HG03442 (cell line): Measurements from ENCODE around the gene CUEDC1.
"Not testable (repeated sequence)": the region's sequence is repeated elsewhere in the genome, so short reads cannot be mapped to it uniquely, and the experiment has no call there.

Experiments used
- ATAC-seq: cut with Tn5 transposase; IDR thresholded peaks from one replicate; pipeline ENCODE4 v1.9.1; 2021; ENCODE audit warnings: mild to moderate bottlenecking, moderate library complexity; ENCODE audit not compliant: unreplicated experiment

The CUEDC1 gene

DNA sequence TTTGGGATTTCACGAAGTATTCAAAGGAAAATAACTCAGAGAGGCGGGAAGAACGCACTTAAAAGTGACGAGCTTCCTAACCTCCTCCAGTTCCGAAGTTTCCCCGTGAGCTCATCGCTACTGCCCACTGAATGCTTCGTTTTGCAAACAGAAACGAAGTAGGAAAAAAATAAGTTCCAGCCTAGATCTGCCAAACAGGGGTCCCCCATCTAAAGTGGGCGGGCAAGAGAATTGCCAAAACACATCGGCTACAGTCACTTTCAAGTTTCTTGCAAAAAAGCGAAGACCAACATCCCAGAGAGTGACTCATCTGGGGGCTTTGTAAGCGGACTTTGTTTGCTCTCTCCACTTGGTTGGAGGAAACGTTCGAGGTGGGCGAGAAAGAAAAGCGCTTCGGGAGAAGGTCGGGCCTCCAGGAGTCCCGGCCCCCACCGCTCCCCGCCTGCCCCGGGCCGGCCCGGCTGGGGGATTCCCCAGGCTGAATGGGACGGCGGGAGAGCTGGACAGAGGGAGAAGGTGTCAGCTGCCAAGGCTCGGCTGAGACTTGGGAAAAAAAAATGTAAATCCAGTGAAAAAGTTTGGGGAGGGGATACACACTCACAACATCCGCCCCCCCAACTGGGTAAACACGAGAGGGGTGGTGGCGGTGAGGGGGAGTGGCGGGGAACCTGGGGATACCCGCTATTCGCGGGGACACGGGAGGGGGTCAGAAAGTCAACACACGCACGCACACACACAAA lies 31.8 kb upstream of the CUEDC1 start:
- peak; percentile 16 for ATAC-seq

DNA sequence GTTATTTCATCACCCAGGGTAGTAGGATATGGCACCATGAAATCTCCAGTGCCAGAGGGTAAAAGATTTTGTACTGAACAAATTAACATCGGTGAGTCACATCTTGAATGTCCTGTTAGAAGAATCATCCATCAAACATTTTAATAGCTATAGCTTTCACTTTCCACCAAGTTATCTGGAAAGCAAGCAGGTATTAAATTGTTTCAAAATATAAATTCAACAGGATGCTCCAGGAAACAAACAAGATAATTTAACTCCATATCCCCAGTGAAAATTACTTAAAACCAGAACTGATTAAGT lies 30.4 kb upstream of the CUEDC1 start:
- ATAC-seq: no peak

DNA sequence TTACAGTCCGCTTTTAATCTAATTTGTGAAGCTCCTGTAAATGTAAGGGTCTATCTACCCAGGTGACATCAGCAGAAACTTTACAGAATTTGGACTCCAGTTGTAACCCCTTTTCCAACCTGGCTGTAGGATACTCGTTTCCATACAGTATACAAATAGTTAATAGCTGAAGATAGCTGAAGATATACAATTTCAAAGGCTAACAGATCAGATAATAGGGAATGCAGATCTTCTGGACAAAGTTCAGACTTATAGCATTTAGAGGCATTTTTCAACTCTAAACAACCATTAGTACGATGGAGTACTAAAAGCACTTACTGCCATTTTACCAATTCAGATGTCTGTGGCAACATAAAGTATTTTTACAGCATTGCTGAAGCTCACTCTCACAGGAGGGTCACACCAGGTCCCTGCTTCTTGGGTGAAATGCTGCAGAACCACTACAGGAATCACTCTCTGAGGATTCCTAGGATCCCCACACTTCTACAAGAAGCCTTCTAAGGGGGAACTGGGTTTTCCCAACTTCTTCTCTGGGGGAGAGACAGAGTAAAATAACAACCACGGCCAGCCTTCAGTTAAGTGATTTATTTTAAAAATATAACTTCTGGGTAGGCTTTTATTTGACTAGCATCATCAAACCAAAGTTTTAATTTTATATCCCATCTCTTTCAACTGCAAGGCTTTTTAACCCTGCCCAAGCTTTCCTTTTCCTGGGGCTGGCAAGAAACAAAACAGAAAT lies 29.9 kb upstream of the CUEDC1 start:
- ATAC-seq: no peak

DNA sequence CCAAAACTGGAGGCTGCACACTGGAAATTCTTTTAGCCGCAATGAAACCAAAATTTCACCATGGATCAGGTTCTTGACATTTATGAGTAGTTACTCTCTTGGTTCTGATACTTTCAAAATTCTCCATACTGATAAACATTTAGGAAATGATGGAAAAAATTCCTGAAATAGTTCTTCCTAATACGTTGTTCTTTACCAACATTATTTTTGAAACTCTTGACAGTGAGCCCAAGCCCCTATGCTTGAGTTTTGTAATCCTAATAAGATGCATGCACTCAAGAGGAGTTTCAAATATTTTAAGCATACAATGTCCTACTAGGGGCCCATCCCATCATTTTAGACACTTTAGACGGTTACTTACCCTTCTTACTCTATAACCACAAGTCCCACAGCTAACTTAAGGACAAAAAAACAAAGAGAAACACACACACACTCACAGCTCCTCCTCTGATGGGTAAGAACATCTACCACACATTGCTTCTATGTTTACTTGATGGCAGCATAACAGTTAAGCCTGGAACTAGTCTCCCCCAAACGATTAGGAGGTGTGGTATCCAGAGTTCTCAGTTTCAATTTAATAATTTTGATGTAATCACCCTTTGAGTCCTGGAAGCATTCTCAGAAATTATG lies 29.2 kb upstream of the CUEDC1 start:
- no peak for ATAC-seq

DNA sequence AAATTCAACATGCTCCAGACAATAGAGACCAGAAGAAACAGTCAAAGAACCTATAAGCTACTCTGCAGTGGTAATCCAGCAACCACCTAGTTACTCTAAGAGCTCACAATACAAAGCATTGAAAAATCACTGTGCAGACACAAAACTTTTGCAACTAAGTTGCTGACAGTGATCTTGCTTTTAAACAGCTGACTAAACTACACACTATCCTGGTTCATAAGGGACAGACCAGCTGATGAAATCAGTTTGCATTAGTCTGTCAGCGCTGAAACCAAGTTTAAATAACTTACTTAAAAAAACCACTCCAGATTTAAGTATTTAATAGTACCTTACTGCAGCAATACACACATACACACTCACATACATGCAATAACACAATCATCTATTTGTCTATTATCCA lies 28.2 kb upstream of the CUEDC1 start:
- ATAC-seq: no peak

DNA sequence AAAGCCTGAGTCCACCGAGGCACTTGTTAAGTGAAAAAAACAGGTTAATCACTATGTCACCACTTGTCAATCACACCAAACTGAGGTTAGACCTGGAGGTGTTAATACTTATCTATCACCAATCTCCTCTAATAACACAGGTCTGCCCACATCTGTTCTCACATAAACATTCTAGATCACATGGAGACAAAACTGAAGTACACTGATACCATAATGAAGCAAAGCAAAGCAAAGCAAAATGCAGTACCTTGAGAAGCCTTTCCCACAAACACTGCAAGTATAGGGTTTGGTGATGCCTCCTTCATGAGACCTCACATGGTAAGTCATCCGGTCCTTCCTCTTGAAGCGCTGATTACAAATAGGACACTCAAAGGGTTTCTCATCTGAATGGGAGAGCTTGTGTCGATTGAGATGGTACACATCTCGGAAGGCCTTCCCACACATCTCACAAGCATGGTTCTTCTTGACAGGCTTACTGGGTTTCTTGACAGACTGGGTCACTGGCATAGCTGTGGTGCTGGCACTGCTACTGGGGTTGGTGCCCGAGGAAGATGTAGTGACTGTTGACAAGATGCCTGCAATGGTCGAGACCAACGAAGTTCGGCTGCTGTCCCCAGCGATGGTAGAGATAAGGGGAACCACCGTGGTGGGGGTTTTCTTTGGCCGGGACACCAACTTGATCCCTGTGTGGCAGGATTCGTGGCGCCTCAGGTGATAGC lies 27.4 kb upstream of the CUEDC1 start:
- no peak for ATAC-seq

DNA sequence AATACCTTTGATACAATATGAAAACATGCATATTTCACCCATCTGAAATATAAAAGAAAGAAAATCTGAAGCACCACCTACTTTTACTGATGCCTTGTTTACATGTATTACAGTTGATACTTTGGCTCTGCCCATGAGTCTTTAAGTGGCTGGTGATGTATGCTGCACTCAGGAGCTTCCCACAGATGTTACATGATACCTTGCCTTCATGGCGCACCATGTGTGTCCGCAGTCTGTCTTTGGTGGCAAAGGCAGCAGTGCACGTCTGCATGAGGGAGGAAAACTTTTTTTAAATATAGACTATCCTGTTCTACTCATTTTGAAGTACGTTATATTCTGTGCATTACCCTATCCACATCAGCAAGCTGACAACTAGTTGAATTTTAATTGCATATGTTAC lies 25.3 kb upstream of the CUEDC1 start:
- no peak for ATAC-seq

DNA sequence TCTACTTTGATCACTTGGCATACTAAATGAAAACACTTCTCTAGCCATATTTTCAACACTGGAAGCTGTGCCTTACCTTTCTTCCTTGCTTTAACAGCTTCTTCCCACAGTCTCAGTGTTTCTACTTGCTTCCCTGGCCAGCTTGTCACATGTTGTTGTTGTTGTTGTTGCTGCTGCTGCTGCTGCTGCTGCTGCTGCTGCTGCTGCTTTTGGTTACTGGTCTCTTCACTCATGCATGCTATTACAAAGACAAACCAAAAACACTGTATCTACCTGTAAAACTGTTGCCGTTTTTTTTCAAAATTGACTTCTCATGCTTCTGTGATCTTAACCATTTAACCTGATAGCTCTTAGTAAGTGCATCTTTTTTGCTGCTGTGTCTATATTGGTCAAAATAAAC lies 23.9 kb upstream of the CUEDC1 start:
- no peak for ATAC-seq

DNA sequence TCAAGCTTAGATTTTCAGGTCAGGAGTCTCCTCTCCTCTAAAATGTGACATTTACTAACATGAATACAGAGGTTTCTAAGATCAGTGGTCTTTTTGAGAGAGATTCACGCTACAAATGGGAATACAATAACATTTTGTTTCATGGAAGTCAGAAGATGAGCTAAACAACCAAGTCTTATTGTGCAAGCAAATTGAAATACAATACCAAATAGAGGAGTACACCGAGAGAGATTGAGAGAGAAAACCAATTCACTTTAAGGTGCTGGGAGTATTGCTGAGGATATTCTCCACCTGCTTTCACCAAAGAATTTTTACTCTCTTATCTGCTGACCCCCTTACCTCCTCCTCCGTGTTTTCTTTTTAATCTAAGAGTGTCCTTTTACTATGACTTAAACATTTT lies 21.4 kb upstream of the CUEDC1 start:
- ATAC-seq: no peak

DNA sequence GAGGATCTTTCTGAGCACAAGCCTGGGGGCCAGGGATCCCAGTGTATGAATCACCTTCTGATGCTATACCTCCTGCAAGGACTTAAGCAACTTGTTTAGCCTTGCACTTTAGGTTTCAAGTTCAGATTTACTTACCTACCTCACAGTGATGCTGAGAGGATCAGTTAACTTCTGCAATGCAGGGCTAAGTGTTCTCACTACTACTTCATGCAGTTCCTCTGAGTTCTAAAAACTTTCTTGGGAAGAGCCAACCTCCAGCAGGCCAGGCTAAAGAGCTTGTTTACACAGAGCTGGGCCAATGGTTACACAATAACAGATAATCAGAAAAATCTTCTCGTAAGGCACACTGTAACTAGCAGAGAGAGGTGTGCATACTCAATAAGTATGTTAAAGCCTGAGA lies 19.8 kb upstream of the CUEDC1 start:
- ATAC-seq: no peak

DNA sequence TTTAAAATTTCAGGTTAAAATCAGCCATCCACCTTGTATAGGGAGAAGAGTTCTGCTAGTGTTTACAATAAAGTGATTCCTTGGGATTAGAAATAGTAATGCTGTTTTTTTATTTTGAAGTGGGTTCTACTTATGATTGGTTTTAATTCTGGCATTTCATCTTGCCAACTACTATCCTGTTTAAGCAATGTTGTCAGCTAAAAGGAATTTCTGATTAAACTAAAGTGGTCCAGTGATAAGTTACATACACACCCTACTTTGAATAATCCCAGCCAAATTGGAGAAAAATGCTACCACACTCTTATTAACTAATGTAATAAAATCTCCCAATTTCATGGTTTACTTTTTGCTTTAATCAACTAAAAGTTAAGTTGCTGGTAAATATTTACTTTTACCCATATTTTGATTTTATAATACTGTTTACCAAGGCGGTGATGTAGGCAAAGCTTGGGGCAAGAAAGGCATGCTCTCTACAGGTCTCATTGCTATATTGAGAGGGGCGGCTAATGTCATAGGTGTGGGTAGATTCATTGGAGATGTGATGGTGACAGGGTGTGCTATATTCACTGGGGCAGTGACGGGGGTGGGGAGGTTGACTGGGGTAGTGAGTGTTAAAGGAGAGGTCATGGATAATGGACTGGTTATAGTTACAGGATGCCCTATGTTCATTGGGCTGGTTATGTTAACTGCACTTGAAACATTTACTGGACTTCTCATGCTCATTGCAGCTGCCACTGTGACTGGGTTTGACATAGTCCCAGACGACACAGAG lies 19.0 kb upstream of the CUEDC1 start:
- ATAC-seq: not testable (repeated sequence)

DNA sequence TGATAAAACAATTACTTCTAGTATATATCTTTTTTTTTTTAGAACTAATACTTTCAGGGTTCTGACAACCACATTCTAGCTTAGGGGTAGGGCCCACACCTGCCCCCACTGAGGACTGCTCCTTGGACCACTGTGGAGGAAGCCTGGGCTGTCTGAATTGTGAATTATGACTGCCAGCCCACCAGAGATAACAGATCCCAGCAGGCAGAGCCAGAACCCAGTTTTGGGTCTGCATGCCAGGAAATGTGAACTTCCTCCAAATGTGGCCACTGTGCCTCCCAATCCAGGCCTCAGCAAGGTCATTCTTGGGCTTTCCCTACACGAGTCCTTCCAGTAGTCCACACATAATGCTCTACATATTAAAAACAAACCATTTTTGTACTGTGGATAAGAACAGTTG lies 16.9 kb upstream of the CUEDC1 start:
- no peak for ATAC-seq

DNA sequence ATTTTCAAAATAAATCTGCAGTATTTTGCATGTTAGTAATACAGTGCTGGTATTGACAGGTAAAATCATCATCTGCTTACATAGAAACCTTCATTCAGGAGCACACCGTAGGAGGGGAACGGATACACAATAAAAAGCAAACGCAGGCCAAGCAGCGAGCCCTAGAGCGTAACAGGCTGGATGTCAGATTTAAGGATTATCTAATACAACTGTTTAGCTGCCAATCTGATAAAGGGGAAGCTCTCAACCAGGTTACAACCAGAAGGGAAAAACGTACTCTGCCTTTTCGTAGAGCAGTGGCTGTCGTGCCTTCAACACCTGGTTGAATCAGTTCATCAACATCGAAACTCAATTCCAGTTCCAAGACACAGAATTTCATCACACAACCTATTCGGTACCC lies 16.4 kb upstream of the CUEDC1 start:
- ATAC-seq: no peak

DNA sequence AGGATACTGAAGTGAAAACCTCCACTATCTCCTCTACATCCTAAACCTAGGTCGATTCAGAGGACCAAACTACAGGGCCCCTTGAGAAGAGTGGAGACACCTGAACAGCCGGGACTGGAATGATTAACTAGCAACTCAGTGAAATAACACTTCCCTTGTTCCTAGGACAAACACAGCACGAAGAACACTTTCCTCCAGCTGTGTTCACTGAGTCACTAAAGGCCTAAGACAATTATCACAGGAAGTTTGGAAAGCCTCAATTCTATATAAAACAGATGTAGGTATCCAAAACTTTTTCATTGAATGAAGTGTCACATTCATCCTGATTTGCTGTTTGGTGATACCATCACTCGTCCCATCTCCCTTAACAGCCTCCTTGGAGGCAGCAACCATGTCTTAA lies 15.5 kb upstream of the CUEDC1 start:
- no peak for ATAC-seq

DNA sequence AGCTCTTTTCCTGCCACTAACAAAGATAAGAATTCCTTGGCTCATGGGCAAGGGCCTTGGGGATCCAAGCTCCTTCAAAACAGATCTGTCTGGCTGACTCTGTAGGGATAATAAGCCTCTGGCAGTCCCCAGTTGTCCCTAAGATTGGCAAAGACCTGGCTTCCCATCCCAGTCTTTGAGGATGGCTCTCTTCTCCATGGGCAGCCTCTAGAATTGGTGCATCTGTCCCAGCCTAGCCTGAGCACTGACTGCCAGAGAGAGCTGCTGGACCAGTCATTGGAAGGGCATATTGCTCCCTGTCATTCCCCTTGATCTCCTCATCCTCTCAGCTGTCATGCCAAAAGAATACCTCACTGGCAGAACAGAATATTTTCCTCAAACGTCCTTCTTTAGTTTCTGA lies 13.2 kb upstream of the CUEDC1 start:
- no peak for ATAC-seq

DNA sequence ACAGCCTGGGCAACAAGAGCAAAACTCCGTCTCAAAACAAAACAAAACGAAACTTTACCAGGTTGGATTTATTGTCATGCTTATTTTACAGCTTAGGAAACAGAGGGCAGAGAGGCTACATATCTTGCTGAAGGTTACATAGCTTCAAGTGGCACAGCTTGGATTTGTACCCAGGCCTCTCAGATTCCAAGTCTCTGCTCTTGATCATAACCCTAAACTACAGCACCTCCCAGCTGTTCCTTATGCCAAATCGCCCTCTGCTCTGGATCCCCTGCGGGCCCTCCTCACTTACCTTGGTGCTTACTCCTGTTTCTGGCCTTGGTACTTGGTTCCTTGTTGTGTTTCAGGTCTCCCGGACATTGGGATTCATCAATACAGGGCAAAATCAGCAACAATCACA lies 11.7 kb upstream of the CUEDC1 start:
- no peak for ATAC-seq

DNA sequence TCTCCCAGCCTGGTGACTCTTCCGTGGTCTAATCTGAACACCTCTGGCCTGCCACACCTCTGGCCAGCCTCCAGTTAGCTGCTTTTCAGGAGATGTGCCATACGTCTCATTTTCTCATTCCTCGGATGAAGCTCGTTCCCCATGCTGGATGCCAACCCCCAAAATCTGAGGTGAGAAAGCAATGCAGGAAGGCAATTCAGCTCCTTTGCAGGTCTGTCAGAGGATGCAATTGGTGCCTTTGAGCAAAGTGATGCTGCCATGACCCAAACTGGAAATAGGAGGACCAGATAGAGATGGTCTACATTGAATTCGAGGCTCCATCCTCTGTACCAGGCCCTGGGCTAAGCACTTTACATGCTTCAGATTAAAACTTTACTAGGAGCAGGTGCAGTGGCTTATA lies 11.0 kb upstream of the CUEDC1 start:
- no peak for ATAC-seq

DNA sequence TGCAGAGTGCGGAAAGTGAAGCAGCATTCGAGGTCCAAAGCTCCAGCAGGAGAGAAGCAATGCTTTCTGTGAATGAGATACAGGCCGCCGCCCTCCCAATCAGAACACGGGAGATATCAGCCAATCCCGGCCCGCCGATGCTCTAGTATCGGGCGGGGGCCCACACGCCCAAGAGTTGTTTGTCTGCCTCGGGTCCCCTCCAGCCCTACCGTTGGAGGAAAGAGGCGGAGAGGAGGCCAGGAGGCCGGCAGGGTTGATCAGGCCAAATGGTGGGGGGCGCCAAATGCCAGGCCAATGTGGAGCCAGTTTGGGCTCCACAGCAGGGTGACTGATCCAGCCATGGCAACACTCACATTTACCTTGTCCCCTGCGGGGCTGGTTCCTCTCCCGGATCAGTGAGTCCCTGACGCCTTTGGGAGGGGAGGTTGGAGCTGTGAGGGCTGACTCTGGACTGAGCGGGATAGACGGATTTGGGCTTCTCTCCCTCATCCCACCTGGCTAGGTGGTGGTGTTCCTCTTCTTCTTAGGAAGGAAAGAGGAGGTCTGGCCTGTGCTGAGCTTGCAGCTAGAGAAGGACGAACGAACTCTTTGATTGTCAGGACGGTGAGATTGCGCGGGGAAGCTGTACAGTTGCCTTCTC lies 10.4 kb upstream of the CUEDC1 start:
- no peak for ATAC-seq

DNA sequence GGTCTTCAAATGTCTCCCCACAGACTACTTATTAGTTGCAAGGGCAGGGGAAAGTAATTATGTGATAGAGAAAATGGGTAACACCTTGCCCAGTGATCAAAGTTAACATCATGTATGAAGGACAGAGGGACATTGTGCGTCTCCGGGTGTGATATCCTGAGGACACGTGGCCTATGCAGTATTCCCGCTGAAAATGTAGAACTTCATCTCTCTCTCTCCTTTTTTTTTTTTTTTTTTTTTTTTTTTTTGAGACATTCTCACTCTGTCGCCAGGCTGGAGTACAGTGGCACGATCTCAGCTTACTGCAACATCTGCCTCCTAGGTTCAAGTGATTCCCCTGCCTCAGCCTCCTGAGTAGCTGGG lies 7.9 kb upstream of the CUEDC1 start:
- no peak for ATAC-seq

DNA sequence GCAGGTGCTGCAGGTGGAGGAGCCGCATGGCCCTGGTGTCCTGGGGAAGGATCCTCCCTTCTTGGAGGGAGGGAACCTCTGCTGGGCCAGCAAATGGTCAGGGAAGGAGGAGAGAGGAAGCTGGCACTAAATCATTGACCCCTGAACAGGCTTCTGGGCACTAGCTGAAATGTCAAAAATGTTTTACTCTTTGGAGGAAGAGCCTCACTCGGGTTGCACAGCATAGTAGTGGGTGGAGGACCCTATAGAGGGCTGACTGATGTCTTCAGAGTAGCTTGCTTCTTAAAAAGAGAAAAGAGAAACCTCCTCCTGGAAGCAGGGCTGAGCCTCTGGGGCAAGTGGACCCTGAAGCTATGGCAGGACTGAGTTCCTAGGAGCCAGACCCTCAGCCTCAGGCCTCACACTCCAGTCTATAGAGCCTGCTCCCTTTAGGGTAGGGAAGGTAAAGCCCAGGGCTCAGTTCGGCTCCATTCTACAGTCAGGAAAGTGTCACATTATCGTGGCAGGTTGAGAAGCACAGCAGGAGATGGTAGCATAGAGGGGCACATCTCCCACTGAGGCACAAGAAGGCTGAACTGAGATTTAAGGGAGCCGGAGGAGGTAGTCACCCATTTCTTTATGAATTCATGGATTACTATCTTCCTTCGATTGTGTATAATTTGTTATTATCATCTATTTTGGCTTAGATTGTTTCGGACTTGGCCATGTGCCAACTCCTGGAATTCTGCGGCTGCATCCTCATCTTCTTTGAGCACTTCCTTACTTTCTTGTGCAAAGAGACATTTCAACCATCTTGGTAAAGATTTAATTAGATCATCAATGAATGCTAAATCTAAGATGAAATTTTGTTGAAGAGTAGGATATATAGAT lies 7.3 kb upstream of the CUEDC1 start:
- no peak for ATAC-seq
